Measurements from ENCODE around the gene TNK1. TPM values are rescaled to one million over a fixed set of nuclear protein-coding genes. Genes with fewer than 3 reads are reported as not detected.
"Not testable (repeated sequence)": the region's sequence is repeated elsewhere in the genome, so short reads cannot be mapped to it uniquely, and the experiment has no call there.

The TNK1 gene
- total and polyA plus RNA-seq, 9 of the 15 experiments (the other 6 are each of a cell fraction or from before 2014, with no cell fraction given) = 0.28 to 5.2 (median 2.1) TPM

- FAIRE-seq; H3K9me1 ChIP-seq (ENCODE audit: control insufficient read depth, insufficient read depth, low read length); CTCF ChIA-PET (ENCODE audit: low intra/inter-chr PET ratio); intact Hi-C loops (cut with micrococcal nuclease); H3K4me1 ChIP-seq (replicated peaks in 1 of 2; ENCODE audit: control insufficient read depth in 2 of 2, insufficient read depth in 2 of 2, low read length in 2 of 2); H2AFZ ChIP-seq (ENCODE audit: low read depth, low read length); H3K4me2 ChIP-seq (ENCODE audit: insufficient read depth, low read length); H4K20me1 ChIP-seq (replicated peaks; ENCODE audit: control insufficient read depth, insufficient read depth, low read length); in situ Hi-C loops (cut with MboI); H3K9me3 ChIP-seq (replicated peaks; ENCODE audit: control insufficient read depth, insufficient read depth, low read depth, low read length); BruUV-seq (replicated peaks); H3K27me3 ChIP-seq (ENCODE audit: control insufficient read depth in 2 of 2, insufficient read depth in 2 of 2, low read length in 2 of 2); ATAC-seq; DNase-seq (ENCODE audit: extremely low read depth in 1 of 4, low spot score in 3 of 4); H3K79me2 ChIP-seq (ENCODE audit: control insufficient read depth, insufficient read depth, low read length); H3K4me3 ChIP-seq; H3K36me3 ChIP-seq (ENCODE audit: control insufficient read depth, insufficient read depth, low read length); H3K27ac ChIP-seq (ENCODE audit: extremely low read depth, low read depth, low read length); H3K9ac ChIP-seq (ENCODE audit: insufficient read depth in 1 of 2, low read depth in 2 of 2, low read length in 2 of 2): not testable (repeated sequence)
- POLR2A ChIA-PET = interaction anchor here (0.6 to 1.1 kb wide), 4 partner anchors 12 to 246 kb away, joined by 3 to 4 read pairs (median 3); partner anchors contain the start of gene POLR2A
- 25% methylated on average over 3 of the region's 5 CpGs for WGBS (ENCODE audit: insufficient coverage, low coverage, missing lambda C conversion rate)
Measured at GRCh38 chr17:7368599-7368994, 12.3 kb upstream of the TNK1 start.

GRCh38 chr17:7369825-7370224 is 11.1 kb upstream of the TNK1 start:
- Histone ChIP-seq H3K9me3 (replicated peaks; ENCODE audit: control insufficient read depth, insufficient read depth, low read depth, low read length) (no peaks in the 10 kb centered on the region), H3K9me1 (ENCODE audit: control insufficient read depth, insufficient read depth, low read length) (no peaks in the 10 kb centered on the region), H3K9ac (ENCODE audit: insufficient read depth in 1 of 2, low read depth in 2 of 2, low read length in 2 of 2) (no peak overlapping the region), H2AFZ (ENCODE audit: low read depth, low read length) (no peak overlapping the region), H3K4me2 (ENCODE audit: insufficient read depth, low read length) (no peak overlapping the region), H3K36me3 (ENCODE audit: control insufficient read depth, insufficient read depth, low read length) (no peaks in the 10 kb centered on the region), H3K4me1 (replicated peaks in 1 of 2; ENCODE audit: control insufficient read depth in 2 of 2, insufficient read depth in 2 of 2, low read length in 2 of 2) (no peaks in the 10 kb centered on the region; a peak in 1 of 5 replicates), H3K4me3 (no peak overlapping the region), H3K27ac (ENCODE audit: extremely low read depth, low read depth, low read length) (no peak overlapping the region), H4K20me1 (replicated peaks; ENCODE audit: control insufficient read depth, insufficient read depth, low read length) (no peaks in the 10 kb centered on the region), H3K27me3 (ENCODE audit: control insufficient read depth in 2 of 2, insufficient read depth in 2 of 2, low read length in 2 of 2) (peaks cover 3 to 4% of the 10 kb centered on the region in 2 experiments; a peak in 1 of 5 replicates), H3K79me2 (ENCODE audit: control insufficient read depth, insufficient read depth, low read length) (no peaks in the 10 kb centered on the region)
- no peak for TF ChIP-seq ZNF57 (CRISPR knock-in tag; IDR thresholded peaks at IDR 0.05)
- TF ChIP-seq ZNF280A (IDR thresholded peaks at IDR 0.05; ENCODE audit: low read depth, partially characterized antibody) = no peak
- no peak for TF ChIP-seq BRF2 (IDR thresholded peaks at IDR 0.05; ENCODE audit: borderline replicate concordance, insufficient read depth, insufficient read length)
- no peak for TF ChIP-seq ZNF778 (CRISPR knock-in tag; IDR thresholded peaks at IDR 0.05)
- TF ChIP-seq BCOR (IDR thresholded peaks at IDR 0.05) = no peak
- TF ChIP-seq MBD2 (IDR thresholded peaks at IDR 0.05; ENCODE audit: borderline replicate concordance, low read depth) = no peak
- TF ChIP-seq HDAC1 (IDR thresholded peaks at IDR 0.05) = no peak
- no peak for TF ChIP-seq POLR2A (conservative IDR thresholded peaks at IDR 0.05)
- TF ChIP-seq ZNF217 (CRISPR knock-in tag; IDR thresholded peaks at IDR 0.05) = no peak
- intact Hi-C loops (cut with micrococcal nuclease) (no loop called here), in situ Hi-C loops (cut with MboI) (no loop called here)
- CTCF ChIA-PET (ENCODE audit: low intra/inter-chr PET ratio) = no interaction called here
- no peak for ATAC-seq
- POLR2A ChIA-PET = no interaction called here
- BruUV-seq (replicated peaks) = no TSS peak
- DNase-seq (ENCODE audit: extremely low read depth in 1 of 4, low spot score in 3 of 4) = no peak
- 8% methylated on average over 5 of the region's 5 CpGs for WGBS (ENCODE audit: insufficient coverage, low coverage, missing lambda C conversion rate)
- FAIRE-seq = no peak
